GM10248 (cell line): ENCODE results near the gene OR13C4.
"Not testable (repeated sequence)": the region's sequence is repeated elsewhere in the genome, so short reads cannot be mapped to it uniquely, and the experiment has no call there.

ENCODE experiments used
- CTCF ChIA-PET: fragments of 300-600 bp; sonication (Branson Sonifier 250); formaldehyde crosslinking; extraction: SDS; loops from one replicate; lab custom pipeline; 2021; ENCODE audit warnings: antibody characterized with exemption; lab: Yijun Ruan, JAX
- POLR2A ChIA-PET: fragments of 350-650 bp; sonication (Branson Sonifier 250); formaldehyde crosslinking; extraction: SDS; loops from one replicate; lab custom pipeline; 2020; ENCODE audit warnings: antibody characterized with exemption; lab: Yijun Ruan, JAX
- DNase-seq: peaks from one replicate; pipeline ENCODE4 v3.0.0; 2012; ENCODE audit errors: extremely low spot score
- TF ChIP-seq, protein P1 (sequence below): IDR thresholded peaks from 2 replicates; pipeline ENCODE4 v1.5.1; 2012; ENCODE audit warnings: mild to moderate bottlenecking, low read depth; ENCODE audit errors: extremely low read depth, missing control alignments, control extremely low read depth

OR13C4 gene

GRCh38 chr9:104555521-104555920, 28.5 kb upstream of the OR13C4 start:
- no peak for DNase-seq
- POLR2A ChIA-PET: no interaction called here
- TF ChIP-seq, protein P1, sequence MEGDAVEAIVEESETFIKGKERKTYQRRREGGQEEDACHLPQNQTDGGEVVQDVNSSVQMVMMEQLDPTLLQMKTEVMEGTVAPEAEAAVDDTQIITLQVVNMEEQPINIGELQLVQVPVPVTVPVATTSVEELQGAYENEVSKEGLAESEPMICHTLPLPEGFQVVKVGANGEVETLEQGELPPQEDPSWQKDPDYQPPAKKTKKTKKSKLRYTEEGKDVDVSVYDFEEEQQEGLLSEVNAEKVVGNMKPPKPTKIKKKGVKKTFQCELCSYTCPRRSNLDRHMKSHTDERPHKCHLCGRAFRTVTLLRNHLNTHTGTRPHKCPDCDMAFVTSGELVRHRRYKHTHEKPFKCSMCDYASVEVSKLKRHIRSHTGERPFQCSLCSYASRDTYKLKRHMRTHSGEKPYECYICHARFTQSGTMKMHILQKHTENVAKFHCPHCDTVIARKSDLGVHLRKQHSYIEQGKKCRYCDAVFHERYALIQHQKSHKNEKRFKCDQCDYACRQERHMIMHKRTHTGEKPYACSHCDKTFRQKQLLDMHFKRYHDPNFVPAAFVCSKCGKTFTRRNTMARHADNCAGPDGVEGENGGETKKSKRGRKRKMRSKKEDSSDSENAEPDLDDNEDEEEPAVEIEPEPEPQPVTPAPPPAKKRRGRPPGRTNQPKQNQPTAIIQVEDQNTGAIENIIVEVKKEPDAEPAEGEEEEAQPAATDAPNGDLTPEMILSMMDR: no peak
- CTCF ChIA-PET: no interaction called here

GRCh38 chr9:104553261-104553660, 26.3 kb upstream of the OR13C4 start:
- DNase-seq: no peak
- ChIA-PET CTCF (no interaction called here), POLR2A (no interaction called here)
- TF ChIP-seq, protein P1: no peak

DNA sequence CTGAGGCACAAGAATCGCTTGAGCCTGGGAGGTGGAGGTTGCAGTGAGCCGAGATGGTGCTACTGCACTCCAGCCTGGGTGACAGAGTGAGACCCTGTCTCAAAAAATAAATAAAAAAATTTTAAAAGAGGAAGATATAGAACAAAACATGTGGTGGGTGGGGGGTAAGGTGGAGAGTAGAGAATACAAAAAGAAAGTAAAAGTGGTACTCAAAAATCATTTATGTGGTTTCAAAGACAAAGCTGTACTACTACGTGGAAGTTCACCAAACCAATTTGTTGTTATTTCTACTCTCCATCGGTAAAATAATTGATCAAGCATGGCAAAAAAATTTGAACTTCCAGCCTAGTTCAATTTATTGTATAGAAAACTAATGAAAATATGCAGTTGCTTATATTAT, 17.6 kb upstream of the OR13C4 start:
- DNase-seq: no peak
- POLR2A ChIA-PET: no interaction called here
- TF ChIP-seq, protein P1: no peak
- CTCF ChIA-PET: interaction anchor here (0.8 to 1.4 kb wide), 2 partner anchors 9 to 17 kb away, joined by 3 read pairs; no protein-coding TSS in a partner anchor

- POLR2A ChIA-PET: no interaction called here
These were observed 12.3 kb upstream of the OR13C4 start for GRCh38 chr9:104539275-104539674.

DNA sequence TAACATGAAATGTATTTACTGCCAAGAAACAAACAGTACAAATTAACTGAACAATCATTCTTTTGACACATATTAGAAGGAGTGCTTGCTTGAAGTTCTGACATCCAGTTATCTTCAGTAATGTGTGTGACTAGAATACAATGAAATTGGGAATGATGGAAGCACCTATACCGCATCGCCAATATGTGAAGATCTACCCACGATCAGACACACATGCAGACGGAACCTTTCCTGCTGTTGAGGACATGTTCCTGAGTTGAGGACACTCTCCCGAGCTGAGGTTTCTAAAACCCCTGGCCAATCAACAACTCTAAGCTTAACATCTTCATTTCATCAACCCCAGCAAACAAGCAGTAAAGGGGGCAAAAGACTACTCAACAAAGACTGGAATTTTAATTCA, 9.7 kb upstream of the OR13C4 start, which contains the start of gene OR13C3:
TSS of gene OR13C3 (minus strand) at position 101 of the 400 bp plus-strand sequence. CDS start 133 bp downstream, outside the sequence.
- DNase-seq: no peak
- POLR2A ChIA-PET: no interaction called here
- TF ChIP-seq, protein P1: no peak
- CTCF ChIA-PET: no interaction called here

More at GRCh38 chr9:104539275-104539674, 12.3 kb upstream of the OR13C4 start:
- TF ChIP-seq, protein P1: no peak
- no peak for DNase-seq
- CTCF ChIA-PET: interaction anchor here (0.9 to 1.5 kb wide), 2 partner anchors 8 to 9 kb away, joined by 3 read pairs; no protein-coding TSS in a partner anchor

GRCh38 chr9:104520241-104520640, 6.8 kb downstream of the OR13C4 start:
- POLR2A ChIA-PET, DNase-seq: not testable (repeated sequence)
- CTCF ChIA-PET: interaction anchor here (1.1 kb wide), 1 partner anchor 10 kb away, joined by 3 read pairs; no protein-coding TSS in a partner anchor

- TF ChIP-seq, protein P1: no peak
- ChIA-PET CTCF (interaction anchor here (1.3 kb wide), 1 partner anchor 20 kb away, joined by 4 read pairs; no protein-coding TSS in a partner anchor), POLR2A (no interaction called here)
- no peak for DNase-seq
These were observed 12.1 kb downstream of the OR13C4 start for GRCh38 chr9:104514901-104515300.
